ENCODE measurements around the gene SRCIN1.

- no peak for TF ChIP-seq SP1 (IDR thresholded peaks at IDR 0.05)
- no peak for TF ChIP-seq GABPA (IDR thresholded peaks at IDR 0.05 in 1 of 2, conservative IDR thresholded peaks at IDR 0.05 in 1 of 2)
- TF ChIP-seq, protein P1, sequence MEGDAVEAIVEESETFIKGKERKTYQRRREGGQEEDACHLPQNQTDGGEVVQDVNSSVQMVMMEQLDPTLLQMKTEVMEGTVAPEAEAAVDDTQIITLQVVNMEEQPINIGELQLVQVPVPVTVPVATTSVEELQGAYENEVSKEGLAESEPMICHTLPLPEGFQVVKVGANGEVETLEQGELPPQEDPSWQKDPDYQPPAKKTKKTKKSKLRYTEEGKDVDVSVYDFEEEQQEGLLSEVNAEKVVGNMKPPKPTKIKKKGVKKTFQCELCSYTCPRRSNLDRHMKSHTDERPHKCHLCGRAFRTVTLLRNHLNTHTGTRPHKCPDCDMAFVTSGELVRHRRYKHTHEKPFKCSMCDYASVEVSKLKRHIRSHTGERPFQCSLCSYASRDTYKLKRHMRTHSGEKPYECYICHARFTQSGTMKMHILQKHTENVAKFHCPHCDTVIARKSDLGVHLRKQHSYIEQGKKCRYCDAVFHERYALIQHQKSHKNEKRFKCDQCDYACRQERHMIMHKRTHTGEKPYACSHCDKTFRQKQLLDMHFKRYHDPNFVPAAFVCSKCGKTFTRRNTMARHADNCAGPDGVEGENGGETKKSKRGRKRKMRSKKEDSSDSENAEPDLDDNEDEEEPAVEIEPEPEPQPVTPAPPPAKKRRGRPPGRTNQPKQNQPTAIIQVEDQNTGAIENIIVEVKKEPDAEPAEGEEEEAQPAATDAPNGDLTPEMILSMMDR (IDR thresholded peaks at IDR 0.05; ENCODE audit: low read depth, low read length, missing input control), result no peak
- no peak for TF ChIP-seq TAF1 (conservative IDR thresholded peaks at IDR 0.05)
- no peak for TF ChIP-seq REST (IDR thresholded peaks at IDR 0.05)
- no peak for TF ChIP-seq RAD21 (IDR thresholded peaks at IDR 0.05)
- TF ChIP-seq ZBTB33 (IDR thresholded peaks at IDR 0.05), result no peak
- no peak for TF ChIP-seq NR2F2 (IDR thresholded peaks at IDR 0.05)
- TF ChIP-seq HNF4G (IDR thresholded peaks at IDR 0.05), result no peak
Measured at GRCh38 chr17:38619937-38620550, 14.3 kb upstream of the SRCIN1 start.
